Measurements from ENCODE around the gene SELENOT. TPM values are rescaled to one million over a fixed set of nuclear protein-coding genes. Genes with fewer than 3 reads are reported as not detected.

Gene SELENOT
- total and polyA plus RNA-seq, 2 of the 8 experiments (the other 6 are each of a cell fraction or from before 2014, with no cell fraction given), result 79.0 to 290 TPM

DNA sequence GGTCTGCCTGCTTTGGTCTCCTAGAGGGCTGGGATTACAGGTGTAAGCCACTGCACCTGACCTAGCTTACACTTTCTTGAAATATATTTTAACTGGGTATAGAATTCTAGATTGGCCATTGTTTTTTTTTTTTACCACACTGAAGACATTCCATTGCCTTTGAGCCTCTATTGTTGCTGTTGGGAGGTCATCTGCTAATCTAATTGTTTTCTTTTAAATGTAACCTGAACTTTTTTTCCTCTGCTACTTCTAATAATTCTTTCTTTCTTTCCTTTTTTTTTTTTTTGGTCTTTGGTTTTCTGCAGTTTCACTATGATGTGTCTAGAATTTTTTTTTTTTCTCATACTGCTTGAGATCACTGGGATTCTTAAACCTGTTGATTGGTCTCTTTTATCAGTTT lies 72.5 kb downstream of the SELENOT start:
- CTCF ChIA-PET (ENCODE audit: partially characterized antibody), result no interaction called here
- POLR2A ChIA-PET (ENCODE audit: partially characterized antibody), result no interaction called here
- TF ChIP-seq POLR2A (IDR thresholded peaks at IDR 0.05; ENCODE audit: control extremely low read depth in 1 of 2, low read depth in 2 of 2, low read length in 2 of 2) (no peak), TAF7 (optimal IDR thresholded peaks at IDR 0.05; ENCODE audit: borderline replicate concordance, low read depth, low read length) (no peak), ZNF274 (IDR thresholded peaks at IDR 0.05; ENCODE audit: borderline replicate concordance, extremely low read depth, low read length) (no peak), CBX8 (IDR thresholded peaks at IDR 0.05; ENCODE audit: borderline replicate concordance, low read depth, low read length) (no peak), KDM4A (IDR thresholded peaks at IDR 0.05; ENCODE audit: low read depth, low read length, severe bottlenecking) (no peak), SIX5 (IDR thresholded peaks at IDR 0.05; ENCODE audit: low read depth, low read length) (no peak), POLR2AphosphoS5 (IDR thresholded peaks at IDR 0.05; ENCODE audit: low read depth, low read length) (no peak), NANOG (IDR thresholded peaks at IDR 0.05; ENCODE audit: insufficient read depth, low read depth, low read length, poor library complexity, severe bottlenecking) (no peak), RXRA (IDR thresholded peaks at IDR 0.05; ENCODE audit: insufficient read depth, low read depth, low read length) (no peak), KDM5A (IDR thresholded peaks at IDR 0.05; ENCODE audit: low read length) (no peak), GABPA (IDR thresholded peaks at IDR 0.05; ENCODE audit: borderline replicate concordance, insufficient read depth, low read length) (no peak), JUN (IDR thresholded peaks at IDR 0.05; ENCODE audit: low read depth, low read length) (no peak), RAD21 (IDR thresholded peaks at IDR 0.05 in 1 of 2, conservative IDR thresholded peaks at IDR 0.05 in 1 of 2; ENCODE audit: low read depth in 2 of 2, low read length in 2 of 2) (no peak)
- TF ChIP-seq, protein P1, sequence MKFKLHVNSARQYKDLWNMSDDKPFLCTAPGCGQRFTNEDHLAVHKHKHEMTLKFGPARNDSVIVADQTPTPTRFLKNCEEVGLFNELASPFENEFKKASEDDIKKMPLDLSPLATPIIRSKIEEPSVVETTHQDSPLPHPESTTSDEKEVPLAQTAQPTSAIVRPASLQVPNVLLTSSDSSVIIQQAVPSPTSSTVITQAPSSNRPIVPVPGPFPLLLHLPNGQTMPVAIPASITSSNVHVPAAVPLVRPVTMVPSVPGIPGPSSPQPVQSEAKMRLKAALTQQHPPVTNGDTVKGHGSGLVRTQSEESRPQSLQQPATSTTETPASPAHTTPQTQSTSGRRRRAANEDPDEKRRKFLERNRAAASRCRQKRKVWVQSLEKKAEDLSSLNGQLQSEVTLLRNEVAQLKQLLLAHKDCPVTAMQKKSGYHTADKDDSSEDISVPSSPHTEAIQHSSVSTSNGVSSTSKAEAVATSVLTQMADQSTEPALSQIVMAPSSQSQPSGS (IDR thresholded peaks at IDR 0.05; ENCODE audit: low read length), result no peak

More for the DNA sequence above, 72.5 kb downstream of the SELENOT start:
- no peak overlapping the region for H3K18ac ChIP-seq (ENCODE audit: extremely low read depth, low read length)
- H2BK5ac ChIP-seq (ENCODE audit: low read depth, low read length), result no peak overlapping the region
- H3K79me1 ChIP-seq (ENCODE audit: low read depth, low read length), result no peaks in the 10 kb centered on the region
- H4K5ac ChIP-seq (ENCODE audit: insufficient read length, low read depth, low read length), result no peak overlapping the region
- no peaks in the 10 kb centered on the region for H4K20me1 ChIP-seq (replicated peaks in 1 of 2; ENCODE audit: control insufficient read depth in 1 of 2, insufficient read depth in 2 of 2, low read length in 2 of 2)
- H2BK15ac ChIP-seq (ENCODE audit: low read length), result no peak overlapping the region
- peaks cover 2% of the 10 kb centered on the region; the same call in 1 of the 2 replicates for H3K23me2 ChIP-seq (ENCODE audit: low read depth, low read length)
- no peak overlapping the region for H2AK5ac ChIP-seq (ENCODE audit: low read depth, low read length)
- no peak overlapping the region for H4K8ac ChIP-seq (ENCODE audit: extremely low read depth, insufficient read depth, low read length)
- H2AFZ ChIP-seq (ENCODE audit: low read length), result no peak overlapping the region
- DNase-seq (ENCODE audit: low read depth in 1 of 2, low spot score in 2 of 2) (no peak), FAIRE-seq (no peak)
- no peak overlapping the region for H2BK120ac ChIP-seq (replicated peaks; ENCODE audit: low read depth, low read length)
- no peak overlapping the region for H3K14ac ChIP-seq (ENCODE audit: insufficient read length)
- no peak overlapping the region for H3K4me2 ChIP-seq (ENCODE audit: insufficient read depth in 1 of 2, low read depth in 2 of 2, low read length in 2 of 2)
- H3K9ac ChIP-seq (replicated peaks in 1 of 4; ENCODE audit: extremely low read depth in 1 of 4, low read depth in 3 of 4, low read length in 3 of 4), result no peak overlapping the region
- no peaks in the 10 kb centered on the region for H3K79me2 ChIP-seq (ENCODE audit: control insufficient read depth in 1 of 2, insufficient read depth in 2 of 2, low read length in 2 of 2)
- H3K27me3 ChIP-seq (replicated peaks in 1 of 4; ENCODE audit: control insufficient read depth in 3 of 4, extremely low read depth in 1 of 4, insufficient read depth in 3 of 4, low read length in 3 of 4), result no peaks in the 10 kb centered on the region
- H3K36me3 ChIP-seq (ENCODE audit: control insufficient read depth in 2 of 4, insufficient read depth in 4 of 4, low read length in 3 of 4), result no peaks in the 10 kb centered on the region
- H2BK12ac ChIP-seq (ENCODE audit: low read depth, low read length), result no peak overlapping the region
- no peak overlapping the region for H4K91ac ChIP-seq (replicated peaks; ENCODE audit: insufficient read length, low read length)
- no peak overlapping the region for H3K27ac ChIP-seq (ENCODE audit: low read depth, low read length)
- no peak overlapping the region for H2BK20ac ChIP-seq (ENCODE audit: low read length)
- peaks cover 3 to 5% of the 10 kb centered on the region in 2 experiments; a peak in 2 of 4 replicates for H3K9me3 ChIP-seq (ENCODE audit: insufficient read depth in 2 of 2, low read depth in 1 of 2, low read length in 1 of 2)
- H3K23ac ChIP-seq (ENCODE audit: insufficient read length), result no peak overlapping the region
- H3K4me3 ChIP-seq (ENCODE audit: extremely low read depth in 1 of 4, insufficient read depth in 2 of 4, low read depth in 3 of 4, low read length in 4 of 4), result no peak overlapping the region
- H3K4ac ChIP-seq (replicated peaks; ENCODE audit: insufficient read length, low read depth, low read length), result no peak overlapping the region
- no peak overlapping the region for H3K56ac ChIP-seq (replicated peaks; ENCODE audit: insufficient read length, low read depth, low read length)
- no peaks in the 10 kb centered on the region for H3K4me1 ChIP-seq (replicated peaks in 1 of 4; ENCODE audit: control insufficient read depth in 3 of 4, insufficient read depth in 4 of 4, low read length in 3 of 4)
